ENCODE data around the gene FSTL4. TPM values are rescaled to one million over a fixed set of nuclear protein-coding genes. Genes with fewer than 3 reads are reported as not detected.
A peak's percentile ranks its signal among the peaks of the same experiment; 100 is the strongest.
"Not testable (repeated sequence)": the region's sequence is repeated elsewhere in the genome, so short reads cannot be mapped to it uniquely, and the experiment has no call there.

The FSTL4 gene
- total and polyA plus RNA-seq, 2 donors: 0.99 to 1.2 TPM

GRCh38 chr5:133552925-133553525 lies 59.3 kb downstream of the FSTL4 start:
- H3K27me3 ChIP-seq (ENCODE audit: control insufficient read depth in 2 of 2, insufficient read depth in 1 of 2, low read length in 1 of 2): peaks cover 3 to 4% of the 10 kb centered on the region in 2 donors
- H3K9me3 ChIP-seq (ENCODE audit: control insufficient read depth in 2 of 2, insufficient read depth in 1 of 2, low read length in 1 of 2): no peaks in the 10 kb centered on the region
- H3K4me3 ChIP-seq (ENCODE audit: low read length in 2 of 2): no peak overlapping the region
- H3K4me1 ChIP-seq (ENCODE audit: control insufficient read depth in 2 of 2, insufficient read depth in 2 of 2, low read length in 2 of 2): no peaks in the 10 kb centered on the region
- H3K27ac ChIP-seq (ENCODE audit: low read depth in 1 of 2, low read length in 1 of 2): no peak overlapping the region
- DNase-seq (ENCODE audit: low read depth in 6 of 9, low spot score in 9 of 9): peak in 8 of 9 donors; percentile 7 to 56 (median 24)
- H3K36me3 ChIP-seq (ENCODE audit: control insufficient read depth in 2 of 2, insufficient read depth in 2 of 2, low read length in 1 of 2): no peaks in the 10 kb centered on the region
- WGBS: 32% methylated on average over 13 of the region's 13 CpGs

GRCh38 chr5:133546500-133546899 lies 65.8 kb downstream of the FSTL4 start:
- Histone ChIP-seq H3K4me1 (ENCODE audit: control insufficient read depth in 2 of 2, insufficient read depth in 2 of 2, low read length in 2 of 2) (no peaks in the 10 kb centered on the region), H3K27me3 (ENCODE audit: control insufficient read depth in 2 of 2, insufficient read depth in 1 of 2, low read length in 1 of 2) (peaks cover 2 to 5% of the 10 kb centered on the region in 2 donors), H3K36me3 (ENCODE audit: control insufficient read depth in 2 of 2, insufficient read depth in 2 of 2, low read length in 1 of 2) (no peaks in the 10 kb centered on the region), H3K27ac (ENCODE audit: low read depth in 1 of 2, low read length in 1 of 2) (no peak overlapping the region), H3K9me3 (ENCODE audit: control insufficient read depth in 2 of 2, insufficient read depth in 1 of 2, low read length in 1 of 2) (no peaks in the 10 kb centered on the region), H3K4me3 (ENCODE audit: low read length in 2 of 2) (no peak overlapping the region)
- DNase-seq (ENCODE audit: low read depth in 6 of 9, low spot score in 9 of 9): no peak
- 87% methylated on average over 1 of the region's 1 CpG for WGBS

- Histone ChIP-seq H3K27me3 (ENCODE audit: control insufficient read depth in 2 of 2, insufficient read depth in 1 of 2, low read length in 1 of 2) (peaks cover 2 to 7% of the 10 kb centered on the region in 2 donors), H3K27ac (ENCODE audit: low read depth in 1 of 2, low read length in 1 of 2) (no peak overlapping the region), H3K4me3 (ENCODE audit: low read length in 2 of 2) (no peak overlapping the region), H3K4me1 (ENCODE audit: control insufficient read depth in 2 of 2, insufficient read depth in 2 of 2, low read length in 2 of 2) (no peaks in the 10 kb centered on the region), H3K36me3 (ENCODE audit: control insufficient read depth in 2 of 2, insufficient read depth in 2 of 2, low read length in 1 of 2) (no peaks in the 10 kb centered on the region), H3K9me3 (ENCODE audit: control insufficient read depth in 2 of 2, insufficient read depth in 1 of 2, low read length in 1 of 2) (no peaks in the 10 kb centered on the region)
- 89% methylated on average over 3 of the region's 3 CpGs for WGBS
- DNase-seq (ENCODE audit: low read depth in 6 of 9, low spot score in 9 of 9): no peak
These were observed 68.0 kb downstream of the FSTL4 start for GRCh38 chr5:133544346-133544745.

GRCh38 chr5:133539818-133540217 lies 72.5 kb downstream of the FSTL4 start:
- Histone ChIP-seq H3K9me3 (ENCODE audit: control insufficient read depth in 2 of 2, insufficient read depth in 1 of 2, low read length in 1 of 2) (no peaks in the 10 kb centered on the region), H3K4me3 (ENCODE audit: low read length in 2 of 2) (no peak overlapping the region), H3K4me1 (ENCODE audit: control insufficient read depth in 2 of 2, insufficient read depth in 2 of 2, low read length in 2 of 2) (no peaks in the 10 kb centered on the region), H3K27ac (ENCODE audit: low read depth in 1 of 2, low read length in 1 of 2) (no peak overlapping the region), H3K27me3 (ENCODE audit: control insufficient read depth in 2 of 2, insufficient read depth in 1 of 2, low read length in 1 of 2) (peaks cover 0 to 10% of the 10 kb centered on the region in 2 donors), H3K36me3 (ENCODE audit: control insufficient read depth in 2 of 2, insufficient read depth in 2 of 2, low read length in 1 of 2) (no peaks in the 10 kb centered on the region)
- DNase-seq (ENCODE audit: low read depth in 6 of 9, low spot score in 9 of 9): no peak
- 90% methylated on average over 1 of the region's 1 CpG for WGBS

- Histone ChIP-seq H3K4me3 (ENCODE audit: low read length in 2 of 2) (no peak overlapping the region), H3K4me1 (ENCODE audit: control insufficient read depth in 2 of 2, insufficient read depth in 2 of 2, low read length in 2 of 2) (no peaks in the 10 kb centered on the region), H3K36me3 (ENCODE audit: control insufficient read depth in 2 of 2, insufficient read depth in 2 of 2, low read length in 1 of 2) (no peaks in the 10 kb centered on the region), H3K9me3 (ENCODE audit: control insufficient read depth in 2 of 2, insufficient read depth in 1 of 2, low read length in 1 of 2) (no peaks in the 10 kb centered on the region), H3K27me3 (ENCODE audit: control insufficient read depth in 2 of 2, insufficient read depth in 1 of 2, low read length in 1 of 2) (peaks cover 0 to 7% of the 10 kb centered on the region in 2 donors), H3K27ac (ENCODE audit: low read depth in 1 of 2, low read length in 1 of 2) (no peak overlapping the region)
- WGBS: 81% methylated on average over 7 of the region's 7 CpGs
- no peak for DNase-seq (ENCODE audit: low read depth in 6 of 9, low spot score in 9 of 9)
These were observed 73.6 kb downstream of the FSTL4 start for GRCh38 chr5:133538718-133539117.

GRCh38 chr5:133535241-133535929 lies 77.0 kb downstream of the FSTL4 start:
- H3K27ac ChIP-seq (ENCODE audit: low read depth in 1 of 2, low read length in 1 of 2); H3K36me3 ChIP-seq (ENCODE audit: control insufficient read depth in 2 of 2, insufficient read depth in 2 of 2, low read length in 1 of 2); DNase-seq (ENCODE audit: low read depth in 6 of 9, low spot score in 9 of 9); H3K27me3 ChIP-seq (ENCODE audit: control insufficient read depth in 2 of 2, insufficient read depth in 1 of 2, low read length in 1 of 2); H3K9me3 ChIP-seq (ENCODE audit: control insufficient read depth in 2 of 2, insufficient read depth in 1 of 2, low read length in 1 of 2); H3K4me1 ChIP-seq (ENCODE audit: control insufficient read depth in 2 of 2, insufficient read depth in 2 of 2, low read length in 2 of 2); H3K4me3 ChIP-seq (ENCODE audit: low read length in 2 of 2): not testable (repeated sequence)
- WGBS: 87% methylated on average over 13 of the region's 13 CpGs

- no peaks in the 10 kb centered on the region for H3K9me3 ChIP-seq (ENCODE audit: control insufficient read depth in 2 of 2, insufficient read depth in 1 of 2, low read length in 1 of 2)
- no peak for DNase-seq (ENCODE audit: low read depth in 6 of 9, low spot score in 9 of 9)
- H3K27ac ChIP-seq (ENCODE audit: low read depth in 1 of 2, low read length in 1 of 2): no peak overlapping the region
- peaks cover 0 to 6% of the 10 kb centered on the region in 2 donors for H3K27me3 ChIP-seq (ENCODE audit: control insufficient read depth in 2 of 2, insufficient read depth in 1 of 2, low read length in 1 of 2)
- H3K4me1 ChIP-seq (ENCODE audit: control insufficient read depth in 2 of 2, insufficient read depth in 2 of 2, low read length in 2 of 2): no peaks in the 10 kb centered on the region
- 95% methylated on average over 2 of the region's 2 CpGs for WGBS
- H3K36me3 ChIP-seq (ENCODE audit: control insufficient read depth in 2 of 2, insufficient read depth in 2 of 2, low read length in 1 of 2): no peaks in the 10 kb centered on the region
- no peak overlapping the region for H3K4me3 ChIP-seq (ENCODE audit: low read length in 2 of 2)
These were observed 77.8 kb downstream of the FSTL4 start for GRCh38 chr5:133534566-133534965.

- DNase-seq (ENCODE audit: low read depth in 6 of 9, low spot score in 9 of 9): no peak
- H3K27me3 ChIP-seq (ENCODE audit: control insufficient read depth in 2 of 2, insufficient read depth in 1 of 2, low read length in 1 of 2): peaks cover 0 to 6% of the 10 kb centered on the region in 2 donors
- H3K27ac ChIP-seq (ENCODE audit: low read depth in 1 of 2, low read length in 1 of 2): no peak overlapping the region
- no peaks in the 10 kb centered on the region for H3K9me3 ChIP-seq (ENCODE audit: control insufficient read depth in 2 of 2, insufficient read depth in 1 of 2, low read length in 1 of 2)
- no peaks in the 10 kb centered on the region for H3K36me3 ChIP-seq (ENCODE audit: control insufficient read depth in 2 of 2, insufficient read depth in 2 of 2, low read length in 1 of 2)
- H3K4me1 ChIP-seq (ENCODE audit: control insufficient read depth in 2 of 2, insufficient read depth in 2 of 2, low read length in 2 of 2): no peaks in the 10 kb centered on the region
- no peak overlapping the region for H3K4me3 ChIP-seq (ENCODE audit: low read length in 2 of 2)
- 95% methylated on average over 4 of the region's 4 CpGs for WGBS
These were observed 78.8 kb downstream of the FSTL4 start for GRCh38 chr5:133533541-133533940.

- no peaks in the 10 kb centered on the region for H3K9me3 ChIP-seq (ENCODE audit: control insufficient read depth in 2 of 2, insufficient read depth in 1 of 2, low read length in 1 of 2)
- no peaks in the 10 kb centered on the region for H3K36me3 ChIP-seq (ENCODE audit: control insufficient read depth in 2 of 2, insufficient read depth in 2 of 2, low read length in 1 of 2)
- WGBS: 97% methylated on average over 4 of the region's 4 CpGs
- H3K4me1 ChIP-seq (ENCODE audit: control insufficient read depth in 2 of 2, insufficient read depth in 2 of 2, low read length in 2 of 2): no peaks in the 10 kb centered on the region
- no peak overlapping the region for H3K4me3 ChIP-seq (ENCODE audit: low read length in 2 of 2)
- no peak overlapping the region for H3K27ac ChIP-seq (ENCODE audit: low read depth in 1 of 2, low read length in 1 of 2)
- peaks cover 0 to 6% of the 10 kb centered on the region in 2 donors for H3K27me3 ChIP-seq (ENCODE audit: control insufficient read depth in 2 of 2, insufficient read depth in 1 of 2, low read length in 1 of 2)
- DNase-seq (ENCODE audit: low read depth in 6 of 9, low spot score in 9 of 9): no peak
These were observed 80.7 kb downstream of the FSTL4 start for GRCh38 chr5:133531594-133531993.

Measured in thymus (tissue), 11 donors.